ENCODE measurements around the gene KRT25. TPM values are rescaled to one million over a fixed set of nuclear protein-coding genes. Genes with fewer than 3 reads are reported as not detected.

KRT25 gene
- total RNA-seq, 1 donor from 2014 or later = not detected

GRCh38 chr17:40726919-40727318, 28.2 kb downstream of the KRT25 start:
- Mint-ChIP-seq H3K27ac (ENCODE audit: unreplicated experiment) (no peak overlapping the region), H3K4me3 (ENCODE audit: unreplicated experiment) (no peak overlapping the region), H3K36me3 (ENCODE audit: unreplicated experiment) (no peaks in the 10 kb centered on the region), H3K9me3 (ENCODE audit: unreplicated experiment) (no peaks in the 10 kb centered on the region), H3K27me3 (ENCODE audit: unreplicated experiment) (peaks cover 74% of the 10 kb centered on the region), H3K4me1 (ENCODE audit: unreplicated experiment) (no peaks in the 10 kb centered on the region)
- peak; percentile 28 for TF ChIP-seq CTCF (IDR thresholded peaks at IDR 0.05)
- DNase-seq (ENCODE audit: extremely low spot score, unreplicated experiment) = no peak

- no peaks in the 10 kb centered on the region for H3K4me1 Mint-ChIP-seq (ENCODE audit: unreplicated experiment)
- TF ChIP-seq CTCF (IDR thresholded peaks at IDR 0.05) = no peak
- H3K27me3 Mint-ChIP-seq (ENCODE audit: unreplicated experiment) = peaks cover 72% of the 10 kb centered on the region
- H3K36me3 Mint-ChIP-seq (ENCODE audit: unreplicated experiment) = no peaks in the 10 kb centered on the region
- H3K27ac Mint-ChIP-seq (ENCODE audit: unreplicated experiment) = no peak overlapping the region
- no peak overlapping the region for H3K4me3 Mint-ChIP-seq (ENCODE audit: unreplicated experiment)
- no peaks in the 10 kb centered on the region for H3K9me3 Mint-ChIP-seq (ENCODE audit: unreplicated experiment)
- DNase-seq (ENCODE audit: extremely low spot score, unreplicated experiment) = no peak
Observed at GRCh38 chr17:40724656-40725055, 30.5 kb downstream of the KRT25 start.

GRCh38 chr17:40722241-40722640, 32.9 kb downstream of the KRT25 start:
- H3K4me1 Mint-ChIP-seq (ENCODE audit: unreplicated experiment) = no peaks in the 10 kb centered on the region
- no peak for TF ChIP-seq CTCF (IDR thresholded peaks at IDR 0.05)
- DNase-seq (ENCODE audit: extremely low spot score, unreplicated experiment) = no peak
- peaks cover 69% of the 10 kb centered on the region for H3K27me3 Mint-ChIP-seq (ENCODE audit: unreplicated experiment)
- H3K9me3 Mint-ChIP-seq (ENCODE audit: unreplicated experiment) = no peaks in the 10 kb centered on the region
- H3K4me3 Mint-ChIP-seq (ENCODE audit: unreplicated experiment) = no peak overlapping the region
- H3K36me3 Mint-ChIP-seq (ENCODE audit: unreplicated experiment) = no peaks in the 10 kb centered on the region
- no peak overlapping the region for H3K27ac Mint-ChIP-seq (ENCODE audit: unreplicated experiment)

GRCh38 chr17:40720899-40721298, 34.2 kb downstream of the KRT25 start:
- no peak for TF ChIP-seq CTCF (IDR thresholded peaks at IDR 0.05)
- Mint-ChIP-seq H3K36me3 (ENCODE audit: unreplicated experiment) (no peaks in the 10 kb centered on the region), H3K27ac (ENCODE audit: unreplicated experiment) (no peak overlapping the region), H3K27me3 (ENCODE audit: unreplicated experiment) (peaks cover 73% of the 10 kb centered on the region), H3K4me3 (ENCODE audit: unreplicated experiment) (no peak overlapping the region), H3K4me1 (ENCODE audit: unreplicated experiment) (no peaks in the 10 kb centered on the region), H3K9me3 (ENCODE audit: unreplicated experiment) (no peaks in the 10 kb centered on the region)
- DNase-seq (ENCODE audit: extremely low spot score, unreplicated experiment) = no peak

- no peak for TF ChIP-seq CTCF (IDR thresholded peaks at IDR 0.05)
- DNase-seq (ENCODE audit: extremely low spot score, unreplicated experiment) = no peak
- Mint-ChIP-seq H3K36me3 (ENCODE audit: unreplicated experiment) (no peaks in the 10 kb centered on the region), H3K27me3 (ENCODE audit: unreplicated experiment) (peaks cover 69% of the 10 kb centered on the region), H3K9me3 (ENCODE audit: unreplicated experiment) (no peaks in the 10 kb centered on the region), H3K27ac (ENCODE audit: unreplicated experiment) (no peak overlapping the region), H3K4me3 (ENCODE audit: unreplicated experiment) (no peak overlapping the region), H3K4me1 (ENCODE audit: unreplicated experiment) (no peaks in the 10 kb centered on the region)
Observed at GRCh38 chr17:40718930-40719329, 36.2 kb downstream of the KRT25 start.
